Muscle of back (tissue), 11 donors: Measurements from ENCODE around the gene RTF1. TPM values are rescaled to one million over a fixed set of nuclear protein-coding genes. Genes with fewer than 3 reads are reported as not detected.
A peak's percentile ranks its signal among the peaks of the same experiment; 100 is the strongest.

Experiments
- DNase-seq, 3 donors: peaks; one replicate each; pipeline versions ENCODE4 v3.0.0 to v3.0.0-alpha.2; 2013
- polyA plus RNA-seq, 10 donors: library from polyadenylated mRNA; unstranded; fragments of 120-200 nt; gene quantifications; one replicate each; pipeline ENCODE4 v1.2.1, GENCODE V29; 2013; ENCODE audit not compliant: insufficient read length in 10 of 10

The RTF1 gene
- polyA plus RNA-seq, 10 donors, result 35.9 to 58.2 (median 44.5) TPM

DNA sequence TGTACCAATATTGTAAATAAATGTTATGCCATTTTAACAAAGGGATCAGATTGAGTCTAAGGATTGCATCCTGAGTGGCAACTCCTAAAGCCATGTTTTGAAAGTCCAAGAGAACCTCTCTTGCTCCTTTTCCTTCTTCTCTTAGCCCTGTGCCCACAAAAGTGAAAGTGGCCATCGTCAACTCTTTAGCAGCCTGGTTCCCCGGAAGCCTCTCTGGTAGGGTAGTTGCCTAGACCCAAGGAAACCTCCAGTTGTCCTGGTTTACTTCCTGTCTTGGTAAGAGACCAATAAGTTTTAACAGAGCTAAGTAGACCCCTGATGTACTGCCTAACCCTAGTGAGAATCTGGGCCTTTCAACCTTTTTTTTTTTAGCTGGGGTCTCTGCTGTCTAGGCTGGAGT lies 66.6 kb downstream of the RTF1 start:
- DNase-seq, result no peak

GRCh38 chr15:41484937-41485625 lies 68.2 kb downstream of the RTF1 start:
- no peak for DNase-seq

- no peak for DNase-seq
Observed at GRCh38 chr15:41486286-41486685, 69.4 kb downstream of the RTF1 start.

- no peak for DNase-seq
Observed at GRCh38 chr15:41487381-41487780, 70.5 kb downstream of the RTF1 start.

- no peak for DNase-seq
Observed at GRCh38 chr15:41487802-41488201, 70.9 kb downstream of the RTF1 start.

DNA sequence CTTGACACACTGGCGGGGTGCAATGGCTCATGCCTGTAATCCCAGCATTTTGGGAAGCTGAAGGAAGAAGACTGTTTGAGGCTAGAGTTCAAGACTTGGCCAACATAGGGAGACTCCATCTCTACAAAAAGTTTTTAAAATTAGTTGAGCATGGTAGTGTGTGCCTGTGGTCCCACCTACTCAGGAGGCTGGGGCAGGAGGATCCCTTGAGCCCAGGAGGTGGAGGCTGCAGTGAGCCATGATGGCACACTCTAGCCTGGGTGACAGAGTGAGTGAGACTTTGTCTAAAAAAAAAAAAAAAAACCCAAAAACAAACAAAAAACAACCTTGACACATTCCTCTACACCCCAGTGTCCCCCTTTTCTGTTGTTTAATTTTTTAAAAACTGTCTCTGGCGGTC lies 72.7 kb downstream of the RTF1 start:
- no peak for DNase-seq

- peak in 1 of 3 donors; percentile 77 for DNase-seq
Observed at GRCh38 chr15:41490355-41490754, 73.5 kb downstream of the RTF1 start.

DNA sequence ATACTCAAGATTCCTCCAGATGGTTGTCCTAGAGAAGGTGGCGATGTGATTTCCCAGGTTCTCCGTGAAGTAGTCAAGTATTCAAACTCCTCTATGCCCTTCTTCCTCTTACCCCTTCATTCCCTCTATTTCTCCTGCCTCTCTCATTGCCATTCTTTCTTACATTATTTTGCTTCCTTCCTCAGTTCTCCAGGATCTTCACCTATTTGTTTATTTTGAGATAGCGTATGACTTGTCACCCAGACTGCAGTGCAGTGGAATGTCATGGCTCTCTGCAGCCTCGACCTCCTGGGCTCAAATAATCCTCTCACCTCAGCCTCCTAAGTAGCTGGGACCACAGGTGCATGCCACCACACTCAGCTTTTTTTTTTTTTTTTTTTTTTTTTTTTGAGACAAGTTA lies 75.0 kb downstream of the RTF1 start:
- DNase-seq, result no peak

DNA sequence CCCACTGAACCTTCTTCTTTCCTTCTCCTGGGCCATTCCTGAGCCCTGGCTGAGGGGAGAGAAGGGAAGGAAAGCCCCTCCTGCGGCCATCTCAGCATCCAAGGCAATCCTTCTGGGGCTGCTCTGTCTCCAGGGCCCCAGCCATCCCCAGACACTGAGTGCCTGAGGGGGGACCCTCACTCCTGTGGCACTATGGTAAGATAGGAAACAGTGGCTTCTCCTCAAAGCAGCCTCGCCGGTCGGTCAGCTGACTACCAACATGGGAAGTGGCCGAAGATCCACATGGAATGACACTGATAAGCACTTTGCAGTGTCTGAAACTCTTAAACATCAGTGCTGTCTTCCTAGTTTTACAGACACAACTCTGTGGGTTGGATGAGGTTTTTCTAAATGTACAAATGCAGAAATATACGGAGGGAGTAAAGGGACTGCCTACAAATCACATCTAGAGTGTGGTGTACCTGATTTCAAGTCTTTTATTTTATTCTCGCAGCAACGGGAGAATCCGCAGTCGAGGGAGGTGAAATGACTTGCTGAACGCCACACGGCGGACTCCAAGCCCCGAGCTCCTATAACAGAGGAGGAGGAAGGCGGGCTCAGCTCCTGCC lies 75.8 kb downstream of the RTF1 start:
- no peak for DNase-seq

GRCh38 chr15:41493205-41493901 lies 76.5 kb downstream of the RTF1 start, which contains the start of gene ITPKA:
Gene ITPKA (plus strand): TSS chr15:41493874. CDS start chr15:41493928, 54 bp downstream.
- peak; percentile 54 to 90 (median 68) for DNase-seq

DNA sequence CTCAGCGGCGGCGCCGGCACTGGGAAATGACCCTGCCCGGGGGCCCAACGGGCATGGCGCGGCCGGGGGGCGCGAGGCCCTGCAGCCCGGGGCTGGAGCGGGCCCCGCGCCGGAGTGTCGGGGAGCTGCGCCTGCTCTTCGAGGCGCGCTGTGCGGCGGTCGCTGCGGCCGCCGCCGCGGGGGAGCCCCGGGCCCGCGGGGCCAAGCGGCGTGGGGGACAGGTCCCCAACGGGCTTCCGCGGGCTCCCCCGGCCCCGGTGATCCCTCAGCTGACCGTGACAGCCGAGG lies 77.0 kb downstream of the RTF1 start:
- DNase-seq, result no peak

GRCh38 chr15:41494190-41494921 lies 77.5 kb downstream of the RTF1 start:
- DNase-seq, result peak in 1 of 3 donors; percentile 50

GRCh38 chr15:41494922-41495735 lies 78.2 kb downstream of the RTF1 start:
- DNase-seq, result peak in 1 of 3 donors; percentile 39

GRCh38 chr15:41495736-41496599 lies 79.1 kb downstream of the RTF1 start:
- peak in 1 of 3 donors; percentile 28 for DNase-seq

DNA sequence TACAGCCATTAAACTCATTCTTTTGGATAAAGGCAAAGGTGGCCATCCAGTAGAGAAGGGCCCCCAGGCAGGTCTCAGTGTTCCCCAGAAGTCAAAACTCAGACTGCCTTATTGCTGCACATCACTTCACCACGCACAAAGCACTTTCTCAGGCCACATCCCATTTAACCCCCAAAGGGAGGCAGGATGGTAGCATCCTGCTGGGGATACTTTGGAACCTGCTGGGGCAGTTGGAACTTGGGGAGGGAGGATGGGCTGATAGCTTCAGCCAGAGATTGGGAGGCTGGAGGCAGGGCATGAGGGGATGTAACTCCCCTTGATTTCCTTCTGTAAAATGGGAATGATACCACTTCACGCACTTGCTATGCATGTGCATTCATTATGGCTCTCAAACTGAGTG lies 81.8 kb downstream of the RTF1 start:
- DNase-seq, result no peak

- no peak for DNase-seq
Observed at GRCh38 chr15:41499109-41499851, 82.4 kb downstream of the RTF1 start.

- peak in 1 of 3 donors; percentile 31 for DNase-seq
Observed at GRCh38 chr15:41501191-41501917, 84.5 kb downstream of the RTF1 start.

- DNase-seq, result peak in 1 of 3 donors; percentile 25
Observed at GRCh38 chr15:41501931-41502794, 85.3 kb downstream of the RTF1 start.
